ENCODE measurements around the gene BRD7.

GRCh38 chr16:50281391-50282009, 87.3 kb downstream of the BRD7 start:
- TF ChIP-seq CTCF (IDR thresholded peaks at IDR 0.05) (no peak), POLR2A (IDR thresholded peaks at IDR 0.05) (no peak)

Data from Peyer's patch (tissue), 4 donors.